CD4-positive, alpha-beta T cell (primary cell): ENCODE measurements around the gene SLAMF1. TPM values are rescaled to one million over a fixed set of nuclear protein-coding genes. Genes with fewer than 3 reads are reported as not detected.

Experiments used
- ATAC-seq: fragments of 200-7000 bp; cut with Tn5 transposase; one replicate; pipeline ENCODE4 v1.10.0; 2022; ENCODE audit warnings: mild to moderate bottlenecking; ENCODE audit not compliant: poor library complexity
- CTCF ChIA-PET: fragments of 350-600 bp; sonication (Branson Sonifier 250); formaldehyde crosslinking; loops from one replicate; lab custom pipeline; 2021; ENCODE audit warnings: antibody characterized with exemption, inconsistent platforms; lab: Charles Lee
- POLR2A ChIA-PET: fragments of 350-600 bp; sonication (Branson Sonifier 250); formaldehyde crosslinking; loops from one replicate; lab custom pipeline; 2021; ENCODE audit warnings: antibody characterized with exemption, inconsistent platforms; lab: Charles Lee
- DNase-seq, 14 experiments: peaks; one replicate each; pipeline ENCODE4 v3.0.0-alpha.2; 2013 to 2020; ENCODE audit warnings: mixed read lengths in 2 of 14
- H3K27ac ChIP-seq, 2 donors: one replicate each; pipeline versions ENCODE4 v1.5.1 to v1.7.0; 2013; ENCODE audit warnings: low read length in 2 of 2, low read depth in 1 of 2, mild to moderate bottlenecking in 1 of 2
- H3K27me3 ChIP-seq, 2 experiments: 1 replicate in 1 of 2; 2 replicates in 1 of 2; pipeline versions ENCODE4 v1.6.1 to v1.7.0; 2013; ENCODE audit warnings: low read length in 2 of 2, control low read depth in 1 of 2, mild to moderate bottlenecking in 1 of 2, moderate library complexity in 1 of 2; ENCODE audit not compliant: insufficient read depth in 2 of 2, control insufficient read depth in 1 of 2
- H3K36me3 ChIP-seq: one replicate; pipeline ENCODE4 v1.6.1; 2013; ENCODE audit warnings: low read length, control low read depth; ENCODE audit not compliant: insufficient read depth
- H3K4me1 ChIP-seq: one replicate; pipeline ENCODE4 v1.6.1; 2013; ENCODE audit warnings: low read length, control low read depth; ENCODE audit not compliant: insufficient read depth
- H3K4me3 ChIP-seq: one replicate; pipeline ENCODE4 v1.5.1; 2013; ENCODE audit warnings: mild to moderate bottlenecking, low read length, moderate library complexity
- H3K9me3 ChIP-seq, 2 experiments: 1 replicate in 1 of 2; 2 replicates in 1 of 2; pipeline versions ENCODE4 v1.6.1 to v1.7.0; 2013; ENCODE audit warnings: low read length in 2 of 2, mild to moderate bottlenecking in 2 of 2, control low read depth in 1 of 2, moderate library complexity in 1 of 2; ENCODE audit not compliant: control insufficient read depth in 1 of 2, insufficient read depth in 1 of 2
- H3K27ac Mint-ChIP-seq: one replicate; pipeline ENCODE4 v1.8.0; 2020; ENCODE audit warnings: mixed read lengths
- H3K27me3 Mint-ChIP-seq: one replicate; pipeline ENCODE4 v1.8.0; 2021; ENCODE audit warnings: mixed read lengths
- H3K36me3 Mint-ChIP-seq: one replicate; pipeline ENCODE4 v1.8.0; 2021; ENCODE audit warnings: low read depth, mixed read lengths
- H3K4me1 Mint-ChIP-seq: one replicate; pipeline ENCODE4 v1.8.0; 2021; ENCODE audit warnings: low read depth, mixed read lengths
- H3K4me3 Mint-ChIP-seq: one replicate; pipeline ENCODE4 v1.8.0; 2020; ENCODE audit warnings: mild to moderate bottlenecking, mixed read lengths
- H3K9me3 Mint-ChIP-seq: one replicate; pipeline ENCODE4 v1.8.0; 2020; ENCODE audit warnings: mixed read lengths
- intact Hi-C, 2 experiments: fragments of 100-400 bp; cut with DNase I in 1 of 2; cut with micrococcal nuclease in 1 of 2; formaldehyde crosslinking; loops; one replicate each; pipeline versions ENCODE4 v1.15.1 to v1.9.0; 2023 to 2025; cut with DNase I, micrococcal nuclease
- total RNA-seq, 174 experiments: library from RNA in 2 of 174; stranded (reverse) in 2 of 174; gene quantifications; one replicate each; pipeline ENCODE4 v1.2.3 and lab custom pipeline; 2021 to 2026
- TF ChIP-seq, protein P1 (sequence below): fragments of 200-600 bp; IDR thresholded peaks from one replicate; pipeline ENCODE4 v1.8.0; 2022; ENCODE audit warnings: antibody characterized with exemption, mild to moderate bottlenecking

Gene SLAMF1
- total RNA-seq, 2 experiments from 2014 or later = 39.4 to 39.8 TPM

DNA sequence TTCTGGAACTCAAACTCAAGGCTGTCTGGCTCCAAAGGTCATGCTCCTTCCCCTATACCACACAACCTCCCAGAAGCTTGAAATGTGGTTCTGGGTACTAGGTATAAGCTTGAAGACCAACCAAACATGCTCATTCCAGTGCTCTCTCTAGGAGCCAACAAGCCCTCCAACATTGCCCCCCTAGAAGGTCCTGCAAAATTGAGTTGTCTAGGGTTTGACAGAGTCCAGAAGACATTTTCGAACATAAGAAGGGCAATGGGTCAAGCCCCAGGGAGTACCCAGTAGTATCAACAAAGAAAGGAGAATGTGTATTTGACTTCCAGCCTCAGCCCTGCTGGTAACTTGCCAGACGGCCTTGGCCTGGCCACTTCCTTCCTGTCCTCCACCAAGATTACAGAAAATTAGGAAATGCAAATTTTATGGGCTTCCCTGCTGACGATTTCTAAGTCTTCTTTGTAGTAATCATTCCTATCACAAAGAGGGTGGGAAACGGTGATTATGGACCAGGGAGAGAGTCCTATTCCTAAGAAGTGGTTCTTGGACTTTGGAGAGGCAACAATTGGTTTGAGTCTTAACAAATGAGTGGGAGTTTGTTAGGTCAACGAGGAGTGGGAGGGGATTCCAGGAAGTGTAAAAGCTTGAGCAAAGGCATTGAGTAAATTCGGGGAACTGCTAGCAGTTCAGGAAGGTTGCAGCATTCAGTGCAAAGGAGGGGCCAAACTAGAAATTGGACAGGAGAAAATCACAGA lies 18.7 kb upstream of the SLAMF1 start:
- Histone ChIP-seq H3K4me3 (peak overlapping the region; percentile 13), H3K27ac (peak overlapping the region; percentile 37 to 79), H3K36me3 (no peaks in the 10 kb centered on the region), H3K4me1 (peaks cover 45% of the 10 kb centered on the region), H3K9me3 (no peaks in the 10 kb centered on the region), H3K27me3 (no peaks in the 10 kb centered on the region)
- Mint-ChIP-seq H3K27me3 (no peaks in the 10 kb centered on the region), H3K9me3 (no peaks in the 10 kb centered on the region), H3K27ac (peak overlapping the region; percentile 78), H3K4me1 (peaks cover 75% of the 10 kb centered on the region), H3K4me3 (peak overlapping the region; percentile 50), H3K36me3 (no peaks in the 10 kb centered on the region)
- ChIA-PET POLR2A (interaction anchor here (0.6 to 4.9 kb wide), 21 partner anchors 9 to 404 kb away, joined by 3 to 37 read pairs (median 3); partner anchors contain the start of genes ARHGAP30, CD48, LY9 and SLAMF1), CTCF (interaction anchor here (1.3 to 1.8 kb wide), 5 partner anchors 10 to 47 kb away, joined by 3 to 10 read pairs (median 6); no protein-coding TSS in a partner anchor)
- DNase-seq (peak in 5 of 14 experiments; percentile 23 to 72 (median 55)), ATAC-seq (peak; percentile 22)
- intact Hi-C loops = loop anchor here in 1 of 2 experiments (1.0 kb wide), 1 partner anchor 8 kb away; no protein-coding TSS in a partner anchor
- TF ChIP-seq, protein P1, sequence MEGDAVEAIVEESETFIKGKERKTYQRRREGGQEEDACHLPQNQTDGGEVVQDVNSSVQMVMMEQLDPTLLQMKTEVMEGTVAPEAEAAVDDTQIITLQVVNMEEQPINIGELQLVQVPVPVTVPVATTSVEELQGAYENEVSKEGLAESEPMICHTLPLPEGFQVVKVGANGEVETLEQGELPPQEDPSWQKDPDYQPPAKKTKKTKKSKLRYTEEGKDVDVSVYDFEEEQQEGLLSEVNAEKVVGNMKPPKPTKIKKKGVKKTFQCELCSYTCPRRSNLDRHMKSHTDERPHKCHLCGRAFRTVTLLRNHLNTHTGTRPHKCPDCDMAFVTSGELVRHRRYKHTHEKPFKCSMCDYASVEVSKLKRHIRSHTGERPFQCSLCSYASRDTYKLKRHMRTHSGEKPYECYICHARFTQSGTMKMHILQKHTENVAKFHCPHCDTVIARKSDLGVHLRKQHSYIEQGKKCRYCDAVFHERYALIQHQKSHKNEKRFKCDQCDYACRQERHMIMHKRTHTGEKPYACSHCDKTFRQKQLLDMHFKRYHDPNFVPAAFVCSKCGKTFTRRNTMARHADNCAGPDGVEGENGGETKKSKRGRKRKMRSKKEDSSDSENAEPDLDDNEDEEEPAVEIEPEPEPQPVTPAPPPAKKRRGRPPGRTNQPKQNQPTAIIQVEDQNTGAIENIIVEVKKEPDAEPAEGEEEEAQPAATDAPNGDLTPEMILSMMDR = no peak

DNA sequence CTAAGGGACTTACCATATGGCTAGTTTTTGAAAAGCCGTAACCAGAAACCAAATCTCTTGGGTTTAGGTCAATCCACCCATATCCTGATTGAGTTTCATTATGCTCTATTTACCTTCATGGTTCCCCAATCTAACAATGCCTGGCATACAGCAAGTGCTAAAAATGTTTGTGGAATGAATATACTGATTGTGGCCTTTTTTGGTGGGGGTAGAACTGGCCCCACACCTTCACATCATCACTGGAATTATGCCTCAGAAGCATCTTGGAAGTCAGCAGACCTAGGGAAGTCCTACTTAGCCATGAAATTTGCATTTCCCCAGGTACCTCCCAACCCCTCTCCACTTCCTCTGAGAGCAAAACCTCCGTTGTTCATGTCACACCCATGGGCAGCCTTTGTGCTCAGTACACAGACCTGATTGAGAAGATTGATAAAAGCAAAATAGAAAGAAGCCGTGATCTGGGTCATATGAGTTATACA lies 17.8 kb upstream of the SLAMF1 start:
- Mint-ChIP-seq H3K4me1 (peaks cover 74% of the 10 kb centered on the region), H3K9me3 (no peaks in the 10 kb centered on the region), H3K27me3 (no peaks in the 10 kb centered on the region), H3K27ac (peak overlapping the region; percentile 78), H3K4me3 (peak overlapping the region; percentile 64), H3K36me3 (no peaks in the 10 kb centered on the region)
- DNase-seq (peak in 4 of 14 experiments; percentile 53 to 84 (median 74)), ATAC-seq (peak; percentile 83)
- POLR2A ChIA-PET = interaction anchor here (0.7 to 4.9 kb wide), 20 partner anchors 9 to 405 kb away, joined by 3 to 37 read pairs (median 4); partner anchors contain the start of genes ARHGAP30, CD48, LY9 and SLAMF1
- Histone ChIP-seq H3K27ac (peak overlapping the region; percentile 37 to 79), H3K4me3 (peak overlapping the region; percentile 13), H3K27me3 (no peaks in the 10 kb centered on the region), H3K9me3 (no peaks in the 10 kb centered on the region), H3K4me1 (peaks cover 45% of the 10 kb centered on the region), H3K36me3 (no peaks in the 10 kb centered on the region)
- TF ChIP-seq, protein P1 = no peak
- CTCF ChIA-PET = interaction anchor here (1.3 to 1.8 kb wide), 4 partner anchors 11 to 46 kb away, joined by 3 to 8 read pairs (median 5); no protein-coding TSS in a partner anchor
- intact Hi-C loops = loop anchor here in 1 of 2 experiments (1.0 kb wide), 1 partner anchor 9 kb away; no protein-coding TSS in a partner anchor

DNA sequence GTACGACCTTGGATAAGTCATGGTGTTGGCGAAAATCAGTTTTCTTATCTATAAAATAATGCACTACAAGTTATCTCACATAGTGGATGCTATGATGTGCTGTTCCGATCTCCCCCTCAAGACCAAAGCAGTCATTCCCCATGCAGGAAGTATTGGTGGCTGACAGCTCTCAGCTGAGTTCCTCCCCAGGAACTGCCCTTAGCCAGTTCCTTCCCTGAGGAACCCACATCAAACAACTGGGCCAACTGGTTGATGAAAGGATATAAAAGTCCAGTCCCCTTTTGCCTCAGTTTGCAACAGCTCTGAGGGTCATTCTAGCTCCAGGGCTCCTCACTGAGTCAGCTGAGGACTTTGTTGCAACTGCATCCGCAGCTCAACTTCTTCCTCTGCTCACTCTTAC lies 16.1 kb upstream of the SLAMF1 start:
- Mint-ChIP-seq H3K9me3 (no peaks in the 10 kb centered on the region), H3K4me1 (peaks cover 89% of the 10 kb centered on the region), H3K4me3 (peak overlapping the region; percentile 7), H3K27me3 (no peaks in the 10 kb centered on the region), H3K27ac (peak overlapping the region; percentile 28), H3K36me3 (no peaks in the 10 kb centered on the region)
- Histone ChIP-seq H3K27ac (no peak overlapping the region), H3K36me3 (no peaks in the 10 kb centered on the region), H3K4me1 (peaks cover 56% of the 10 kb centered on the region), H3K9me3 (no peaks in the 10 kb centered on the region), H3K27me3 (no peaks in the 10 kb centered on the region), H3K4me3 (no peak overlapping the region)
- TF ChIP-seq, protein P1 = no peak
- CTCF ChIA-PET = interaction anchor here (0.6 to 2.0 kb wide), 6 partner anchors 13 to 98 kb away, joined by 3 to 13 read pairs (median 3); no protein-coding TSS in a partner anchor
- intact Hi-C loops = no loop called here
- POLR2A ChIA-PET = interaction anchor here (0.9 to 4.9 kb wide), 5 partner anchors 10 to 23 kb away, joined by 3 to 37 read pairs (median 5); partner anchors contain the start of gene SLAMF1
- ATAC-seq (peak; percentile 36), DNase-seq (peak in 3 of 14 experiments; percentile 41 to 65 (median 45))
